ENCODE data around the gene TSPAN3.

The TSPAN3 gene

DNA sequence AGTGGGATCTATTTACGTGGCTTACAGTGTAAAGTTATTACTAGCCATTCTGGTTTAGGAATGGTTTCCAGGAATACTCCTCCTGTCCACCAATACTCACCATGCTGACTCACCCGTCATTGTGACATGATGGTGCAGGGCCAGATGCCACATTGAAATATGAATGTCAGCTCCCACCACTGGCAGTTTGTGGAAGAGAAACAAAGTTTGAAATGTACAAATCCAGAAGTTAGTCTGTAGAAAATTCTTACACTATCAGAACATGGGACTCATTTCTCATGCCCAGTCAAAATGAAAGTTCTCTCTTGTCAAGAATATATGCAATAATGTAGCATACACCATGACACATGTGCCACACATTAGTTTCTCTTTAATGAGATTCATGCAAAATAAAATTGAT lies 14.4 kb upstream of the TSPAN3 start:
- no peak for DNase-seq

DNA sequence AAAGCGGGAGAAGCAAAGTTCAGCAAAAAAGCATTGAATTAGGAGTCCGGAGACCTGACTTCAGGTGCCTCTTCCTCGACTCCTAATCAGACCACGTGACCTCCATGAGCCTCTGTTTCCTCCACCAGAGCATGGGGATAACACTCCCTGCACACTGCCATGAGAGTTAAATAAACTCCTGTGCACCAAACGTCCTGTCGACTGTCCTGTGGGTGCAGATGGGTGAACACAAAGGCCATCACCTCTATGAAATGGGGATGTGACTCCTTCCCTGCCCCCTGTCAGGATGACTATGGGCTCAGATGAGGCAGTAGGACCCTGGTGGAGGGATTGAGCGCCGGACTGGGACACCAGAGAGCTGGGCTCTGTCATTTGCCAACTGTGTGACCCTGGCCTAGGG lies 13.5 kb upstream of the TSPAN3 start:
- DNase-seq, result no peak

DNA sequence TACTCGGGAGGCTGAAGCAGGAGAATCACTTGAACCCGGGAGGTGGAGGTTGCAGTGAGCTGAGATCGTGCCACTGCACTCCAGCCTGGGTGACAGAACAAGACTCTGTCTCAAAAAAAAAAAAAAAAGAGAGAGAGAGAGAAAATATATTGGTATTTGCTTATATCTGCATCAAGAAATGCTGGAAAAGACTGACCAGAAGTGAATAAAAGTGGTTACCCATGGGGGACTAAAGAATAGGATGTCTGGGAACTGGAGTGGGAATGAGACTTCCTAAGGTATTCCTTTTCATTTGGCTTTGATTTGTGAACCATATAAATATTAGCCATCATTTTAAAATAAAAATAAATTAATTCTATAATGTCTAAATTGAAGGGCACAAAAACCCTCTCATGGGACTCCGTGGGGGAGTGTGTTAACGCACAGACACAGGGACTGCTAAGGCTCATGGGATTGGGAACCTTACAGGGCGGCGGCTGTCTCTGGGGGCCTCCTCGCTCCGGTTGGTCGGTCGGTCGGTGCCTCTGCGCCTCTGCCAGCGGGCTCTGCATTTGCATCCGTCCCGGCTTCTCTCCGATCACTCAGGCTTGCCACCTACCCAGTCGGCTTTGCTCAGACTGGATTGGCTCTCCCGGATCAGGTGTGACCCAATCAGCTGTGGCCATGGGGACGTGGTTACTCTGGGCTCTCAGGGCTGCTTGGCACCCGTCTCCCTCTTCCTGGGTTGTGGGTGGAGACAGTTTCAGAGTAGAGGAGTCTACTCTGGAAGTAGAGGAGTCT lies 12.7 kb upstream of the TSPAN3 start:
- DNase-seq, result peak; percentile 23 to 93 (median 74)

DNA sequence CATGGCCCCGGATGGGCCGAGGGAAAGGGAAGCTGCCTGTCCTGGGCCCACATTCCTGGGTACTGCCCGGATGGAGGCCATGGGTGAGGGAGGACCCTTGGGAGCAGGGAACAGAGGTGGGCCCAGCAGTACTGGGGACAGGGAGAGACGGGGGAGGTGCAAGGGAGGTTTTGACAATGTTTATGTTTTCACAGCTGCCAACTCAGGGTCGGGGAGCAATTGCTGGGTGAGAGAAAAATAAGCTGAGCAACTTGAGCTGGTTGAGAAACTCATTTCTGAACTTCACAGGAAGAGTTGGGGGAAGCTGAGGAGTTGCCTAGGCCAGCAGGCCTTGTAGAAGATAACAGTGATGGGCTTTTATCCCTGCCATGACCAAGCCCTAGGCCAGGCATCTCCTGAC lies 11.1 kb upstream of the TSPAN3 start:
- DNase-seq, result no peak

DNA sequence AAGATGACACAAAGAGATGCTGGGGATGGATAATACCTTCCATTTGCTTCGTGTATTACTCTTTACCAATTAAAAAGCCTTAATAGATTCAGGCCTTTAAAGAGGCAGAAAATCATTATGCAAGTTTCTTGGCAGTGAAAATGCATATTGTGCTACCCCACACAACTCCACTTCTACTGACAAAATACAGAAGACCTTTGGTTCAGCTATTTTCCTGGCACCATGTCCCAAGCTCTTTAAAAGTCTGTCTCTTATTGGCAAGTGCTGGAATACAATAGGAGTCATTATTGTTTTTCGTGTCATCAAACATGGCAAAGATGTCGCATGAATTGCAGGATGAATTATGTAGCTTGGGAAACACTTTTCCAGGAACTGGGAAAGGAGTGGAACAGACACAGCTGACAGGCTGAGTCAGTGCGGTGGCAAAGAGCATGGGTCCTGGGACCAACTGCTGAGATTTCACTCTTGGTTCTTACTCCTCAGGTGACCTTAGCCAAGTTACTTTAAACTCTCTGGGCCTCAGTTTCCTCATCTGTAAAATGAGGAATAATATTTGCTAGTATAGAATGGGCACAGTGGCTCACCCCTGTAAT lies 5.5 kb upstream of the TSPAN3 start:
- peak in 4 of 58 donors; percentile 7 to 52 (median 32) for DNase-seq

DNA sequence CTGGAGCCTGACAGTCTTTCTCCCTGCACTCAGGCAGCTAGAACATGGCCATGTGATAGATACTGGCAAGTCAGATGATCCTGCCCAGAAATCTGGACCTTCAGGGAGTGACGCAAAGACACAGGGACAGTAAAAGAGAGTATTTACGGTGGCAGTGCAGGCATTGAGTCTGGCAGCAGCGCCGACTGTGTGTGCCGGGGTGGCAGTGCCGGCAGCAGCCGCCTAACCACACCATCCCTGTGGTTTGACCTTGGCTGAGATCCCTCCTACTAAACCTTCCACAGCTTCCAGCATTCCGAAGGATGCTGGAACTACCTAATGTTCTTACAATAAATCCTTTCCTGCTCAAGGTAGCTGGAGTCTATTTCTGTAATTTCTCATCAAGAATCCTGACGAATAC lies 4.6 kb upstream of the TSPAN3 start:
- peak in 37 of 58 donors; percentile 10 to 75 (median 29) for DNase-seq

DNA sequence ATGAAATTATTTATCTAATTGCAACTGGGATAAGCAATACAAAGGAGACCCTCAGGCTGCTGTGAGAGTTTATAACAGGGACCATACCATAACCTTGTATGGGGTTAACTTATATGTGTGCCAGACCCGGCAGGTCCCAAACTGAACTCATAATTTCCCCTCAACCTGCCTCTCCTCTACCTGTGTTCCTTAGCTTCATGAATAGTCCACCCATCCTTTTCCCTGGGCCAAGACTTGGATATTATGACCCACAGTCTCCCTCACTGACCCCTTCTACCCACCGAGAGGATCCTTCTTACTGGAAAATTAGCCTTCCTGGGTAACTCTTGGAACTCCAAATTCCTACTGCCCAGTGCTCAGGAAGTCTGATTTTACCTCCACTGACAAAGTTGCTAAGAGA lies 3.4 kb upstream of the TSPAN3 start:
- no peak for DNase-seq

DNA sequence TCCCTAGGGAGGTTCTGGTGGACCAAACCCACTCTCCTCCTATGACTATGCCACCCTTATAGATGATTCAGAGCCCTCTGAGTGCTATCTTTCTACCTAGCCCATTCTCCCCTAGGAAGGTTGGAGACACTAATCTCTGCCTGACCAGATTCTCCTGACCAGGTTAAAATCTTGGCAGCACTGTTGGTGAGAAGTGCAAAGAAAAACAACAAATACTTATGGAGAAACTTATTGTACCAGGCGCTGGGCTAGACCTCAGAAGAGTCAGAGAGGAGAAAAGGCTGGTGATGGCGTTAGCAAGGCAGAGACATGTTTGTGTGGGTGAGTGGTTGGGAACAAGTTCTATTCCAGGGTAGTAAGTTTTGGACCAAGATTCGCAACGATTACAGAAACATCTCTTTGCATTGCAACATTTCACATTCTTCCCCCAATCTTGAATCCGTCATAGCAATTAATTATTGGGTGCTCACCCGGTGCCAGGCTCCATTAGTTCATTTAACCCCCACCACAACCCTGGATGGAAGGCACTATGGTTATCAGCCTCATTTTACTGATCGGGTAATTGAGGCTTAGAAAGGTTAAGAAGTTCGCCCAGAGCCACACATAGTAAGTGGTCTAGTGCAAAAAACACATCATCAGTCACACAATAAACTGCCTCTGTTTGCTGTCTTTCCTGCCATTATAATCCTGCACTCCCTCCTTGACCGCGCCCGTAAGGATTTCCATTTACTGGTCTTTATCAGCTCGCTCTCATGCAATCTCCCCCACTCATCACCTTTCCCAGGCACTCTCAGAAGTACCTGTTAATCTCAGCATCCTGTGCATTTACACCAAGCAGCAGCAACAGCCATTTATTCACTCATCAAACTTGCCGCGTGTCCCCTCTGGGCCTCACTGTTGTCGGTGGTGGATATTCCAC lies 655 bp upstream of the TSPAN3 start:
- DNase-seq, result no peak

DNA sequence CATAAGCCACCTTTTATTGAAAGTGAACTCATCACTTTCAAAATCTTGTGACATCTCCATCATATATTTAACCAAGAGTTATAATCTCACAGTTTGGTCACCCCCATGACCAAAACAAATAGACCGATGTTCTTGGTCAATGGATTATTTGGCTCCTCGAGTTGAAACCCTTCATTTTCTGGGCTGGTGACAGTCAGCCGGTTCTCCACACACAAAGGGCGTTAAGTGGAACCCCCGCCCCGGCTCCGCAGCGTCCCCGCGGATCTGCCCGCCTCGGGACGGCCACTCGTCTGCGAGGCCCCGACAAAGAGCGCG lies 772 bp downstream of the TSPAN3 start:
- DNase-seq, result peak in 1 of 58 donors; percentile 15

DNA sequence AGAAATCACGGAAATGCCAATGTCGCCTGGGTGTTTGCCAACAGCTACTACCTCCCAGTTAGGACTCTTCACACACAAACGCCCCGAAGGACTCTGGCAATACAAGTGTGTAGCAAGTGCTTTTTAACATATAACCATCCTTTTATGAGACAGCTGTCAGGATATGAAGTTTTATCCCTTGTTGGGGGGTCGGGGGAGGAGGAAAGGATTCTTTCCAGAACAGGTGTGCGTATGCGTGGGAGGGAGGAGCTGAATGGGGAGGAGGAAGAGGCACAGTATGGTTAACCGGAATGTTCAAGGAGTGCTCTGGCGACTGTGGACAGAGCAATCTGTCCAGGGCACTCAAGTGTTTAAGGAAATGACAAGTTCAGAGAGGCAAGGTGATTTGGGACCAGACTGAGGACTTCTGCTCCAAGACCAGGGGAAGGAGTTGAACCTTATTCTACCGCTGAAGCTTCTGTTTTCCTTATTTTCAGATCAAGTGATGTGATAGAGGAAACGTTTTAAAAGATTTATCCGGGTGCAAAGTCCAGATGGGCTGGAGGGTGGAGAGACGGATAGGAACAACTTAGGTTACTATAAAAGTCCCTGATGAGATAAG lies 1.3 kb downstream of the TSPAN3 start:
- peak in 1 of 58 donors; percentile 8 for DNase-seq

DNA sequence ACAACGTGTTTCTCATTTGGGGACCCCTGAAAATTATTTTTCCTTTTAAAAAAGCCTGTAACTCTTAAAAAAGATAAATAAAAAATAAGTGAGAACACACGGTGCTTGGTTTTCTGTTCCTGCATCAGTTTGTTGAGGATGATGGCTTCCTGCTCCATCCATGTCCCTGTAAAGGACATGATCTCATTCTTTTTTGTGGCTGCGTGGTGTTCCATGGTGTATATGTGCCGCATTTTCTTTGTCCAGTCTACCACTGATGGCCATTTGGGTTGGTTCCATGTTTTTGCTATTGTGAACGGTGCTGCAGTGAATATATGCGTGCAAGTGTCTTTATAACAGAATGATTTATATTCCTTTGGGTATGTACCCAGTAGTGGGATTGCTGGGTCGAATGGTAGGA lies 2.3 kb downstream of the TSPAN3 start:
- no peak for DNase-seq

DNA sequence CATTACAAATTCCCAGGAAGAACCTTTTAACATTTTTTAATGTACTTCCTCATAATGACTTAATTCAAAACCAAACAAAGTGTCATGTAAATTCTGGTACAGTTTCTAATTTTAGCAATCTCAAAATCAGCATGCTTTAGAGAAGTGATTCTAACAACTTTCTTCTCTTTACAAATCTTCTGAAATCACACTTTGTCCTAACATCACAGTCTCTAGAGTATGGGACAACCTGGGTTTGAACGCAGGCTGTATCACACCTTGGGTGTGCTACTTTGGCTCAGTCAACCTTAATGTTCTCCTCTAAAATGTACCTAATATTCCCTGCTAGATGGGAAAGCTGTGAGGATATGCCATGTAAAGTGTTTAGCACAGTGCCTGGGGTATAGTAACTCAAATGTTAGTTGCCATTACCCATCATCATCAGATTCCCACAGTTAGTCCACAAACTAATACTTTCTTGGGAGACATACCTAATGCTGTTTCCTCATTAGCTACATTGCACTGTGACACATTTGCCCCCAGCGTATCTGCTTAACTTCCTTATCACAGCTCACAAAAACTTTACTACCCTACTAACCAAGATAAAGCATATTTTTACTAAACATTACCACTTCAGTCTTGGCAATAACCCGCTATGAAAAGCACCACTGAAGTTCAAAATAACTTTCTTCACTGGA lies 3.1 kb downstream of the TSPAN3 start:
- DNase-seq, result no peak

DNA sequence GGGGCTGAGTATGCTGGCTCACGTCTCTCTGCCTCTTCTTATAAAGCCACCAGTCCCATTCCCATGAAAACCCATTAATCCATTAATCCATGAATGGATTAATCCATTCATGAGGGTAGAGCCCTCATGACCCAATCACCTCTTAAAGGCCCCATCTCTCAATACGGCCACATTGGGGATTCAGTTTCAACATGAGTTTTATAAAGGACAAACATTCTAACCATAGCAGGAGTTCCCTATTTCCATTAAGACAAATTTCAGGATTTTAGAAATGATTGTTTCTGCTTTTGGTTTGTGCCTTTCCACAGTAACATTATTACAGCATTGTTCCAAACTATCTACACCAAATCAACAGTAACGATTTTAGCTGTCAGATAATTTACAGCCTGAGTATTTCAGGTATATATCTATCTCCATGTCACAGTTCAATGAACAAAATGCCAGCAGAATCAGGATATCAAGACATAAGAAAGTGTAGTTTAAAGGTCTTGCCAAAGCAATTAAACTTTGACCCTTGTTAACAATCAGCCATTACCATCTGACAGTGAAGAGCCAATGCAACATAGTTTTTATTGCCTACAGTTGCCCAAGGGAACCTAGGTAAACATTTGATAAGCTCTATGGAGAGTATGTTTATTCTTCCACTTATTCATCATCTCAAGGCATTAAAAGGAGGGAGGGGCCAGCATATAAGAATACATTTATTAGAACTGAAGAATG lies 3.8 kb downstream of the TSPAN3 start:
- DNase-seq, result no peak

DNA sequence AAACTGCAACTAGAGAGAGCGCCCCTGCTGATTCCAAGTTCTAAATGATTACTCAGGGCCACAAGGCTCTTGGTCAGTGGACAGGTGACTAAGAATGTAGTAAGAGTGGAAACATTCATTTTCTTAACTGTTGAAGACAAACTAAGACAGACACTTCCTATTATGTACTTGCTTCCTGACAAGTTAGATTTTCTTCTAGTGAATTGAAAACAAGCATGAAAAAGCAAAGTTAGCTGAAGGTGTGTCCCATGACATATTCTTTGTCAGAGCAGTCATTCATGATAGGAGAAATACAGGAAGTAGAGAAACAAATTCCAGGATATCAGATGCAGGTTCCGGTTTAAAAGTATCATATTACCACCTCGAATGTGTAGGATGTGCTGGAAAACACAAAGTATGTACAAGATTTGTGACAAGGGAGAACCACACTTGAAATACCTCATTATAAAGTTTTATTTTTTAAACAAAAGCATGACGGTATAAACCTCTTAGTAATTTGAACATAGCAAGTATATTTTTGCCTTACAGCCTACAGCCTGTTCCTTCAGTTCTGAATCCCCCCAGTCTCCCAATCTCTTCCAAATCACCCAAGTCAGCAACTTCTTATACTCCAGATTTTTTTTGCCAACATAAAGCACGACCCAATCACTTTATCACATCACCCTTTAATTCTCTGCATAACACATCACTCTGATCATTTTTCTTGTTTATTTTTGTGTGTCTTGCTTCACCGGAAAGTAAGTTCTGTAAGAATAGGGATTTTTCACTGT lies 6.2 kb downstream of the TSPAN3 start:
- no peak for DNase-seq

DNA sequence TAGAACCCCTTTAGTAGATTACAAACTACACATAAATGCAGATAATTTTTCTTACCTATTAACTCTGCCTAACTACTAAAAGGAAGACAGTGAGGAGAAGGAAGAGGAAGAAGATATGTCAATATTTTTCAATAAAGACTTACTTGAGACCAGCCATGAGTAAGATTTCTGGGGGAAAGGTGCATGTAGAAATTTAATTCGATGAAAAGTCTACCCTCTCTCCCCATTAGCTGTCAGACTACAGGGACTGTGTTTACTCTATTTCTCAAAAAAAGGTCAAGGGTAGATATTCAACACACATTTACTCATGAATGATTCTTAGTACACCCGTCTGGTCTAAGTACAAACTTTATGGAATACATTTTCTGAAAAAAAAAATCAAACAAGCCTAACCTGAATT lies 6.8 kb downstream of the TSPAN3 start:
- no peak for DNase-seq

DNA sequence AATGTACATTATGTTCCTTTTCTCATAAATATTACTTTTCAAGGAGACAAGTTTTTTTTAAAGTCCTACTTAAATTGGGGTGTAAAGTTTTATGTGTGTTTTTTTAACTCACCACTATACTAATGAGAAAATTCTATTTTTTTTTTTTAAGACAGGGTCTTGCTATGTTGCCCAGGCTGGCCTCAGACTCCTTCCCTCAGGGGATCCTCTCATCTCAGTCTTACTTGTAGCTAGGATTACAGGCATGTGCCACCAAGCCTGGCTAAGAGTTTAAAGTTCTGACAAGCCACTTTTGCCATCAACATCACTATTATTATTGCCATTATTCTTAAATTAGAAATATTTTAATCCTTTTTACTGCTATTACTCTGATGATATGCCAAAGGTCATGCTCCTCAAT lies 7.7 kb downstream of the TSPAN3 start:
- DNase-seq, result no peak

DNA sequence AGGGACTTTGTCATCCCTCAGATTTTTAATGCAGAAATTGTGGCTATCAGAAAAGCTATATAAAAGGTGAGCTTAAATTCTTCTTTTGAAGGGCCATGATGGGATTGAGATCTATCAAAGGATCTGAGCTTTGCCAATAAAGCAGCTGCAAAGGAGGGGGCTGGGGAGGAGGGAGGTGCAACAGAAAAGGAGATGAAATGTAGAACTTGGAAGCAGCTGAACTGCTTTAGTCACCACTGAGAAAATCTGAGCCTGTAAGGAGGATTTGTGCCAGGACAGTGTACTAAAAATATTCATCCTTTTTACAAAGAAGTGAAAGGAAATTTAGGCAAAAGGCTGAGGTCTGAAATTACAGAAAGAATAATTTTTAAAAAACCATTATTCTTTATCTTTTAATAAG lies 10.4 kb downstream of the TSPAN3 start:
- peak in 19 of 58 donors; percentile 12 to 73 (median 30) for DNase-seq

DNA sequence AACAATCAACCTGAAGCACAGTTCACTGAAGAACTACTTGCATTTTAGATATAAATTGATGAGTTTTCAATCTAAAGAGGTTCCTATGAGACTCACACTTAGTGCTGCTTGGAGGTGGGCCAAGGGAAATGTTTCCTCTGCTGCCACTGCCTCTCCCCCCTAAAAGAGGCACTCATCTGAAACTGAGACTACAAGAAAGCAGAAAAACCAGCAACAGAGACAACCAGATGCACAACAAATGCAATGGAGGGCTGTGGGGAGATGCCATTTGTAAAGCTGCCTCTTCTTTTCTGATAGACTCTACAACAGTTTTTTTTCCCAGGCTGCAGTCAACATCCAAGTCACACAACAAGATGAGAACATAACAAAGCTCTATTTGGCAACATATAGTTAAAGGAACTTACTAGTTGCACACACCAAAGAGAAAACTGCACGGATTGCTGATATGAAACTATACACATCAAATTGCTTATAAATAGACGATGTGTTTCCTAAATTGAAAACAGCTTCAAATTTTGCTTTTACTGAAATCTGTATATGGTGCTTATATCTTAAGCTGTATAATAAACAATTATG lies 11.0 kb downstream of the TSPAN3 start:
- DNase-seq, result peak in 2 of 58 donors; percentile 20 to 28

DNA sequence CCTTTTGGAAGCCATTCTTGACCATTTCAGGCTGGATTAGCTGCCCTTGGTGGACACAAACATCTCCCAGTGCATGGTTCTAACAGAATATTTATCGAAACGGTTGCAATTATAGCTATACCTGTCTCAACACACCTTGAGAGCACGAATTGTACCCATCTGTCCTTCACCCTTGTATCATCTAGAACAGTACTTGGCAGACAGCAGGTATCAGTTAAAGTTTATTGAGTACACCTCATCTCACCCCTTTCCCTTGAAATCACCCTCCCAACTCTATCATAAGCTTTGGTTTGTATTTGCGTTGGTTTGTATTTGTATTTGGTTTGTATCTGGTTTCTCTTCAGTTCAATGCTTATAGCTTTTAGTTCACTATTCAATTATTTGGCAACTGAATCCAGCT lies 12.4 kb downstream of the TSPAN3 start:
- no peak for DNase-seq
